Activated CD4-positive, CD25-positive, alpha-beta regulatory T cell treated with anti-CD3 and anti-CD28 coated beads, Interleukin-2, amount 50 U/mL, for 72 hours (primary cell): ENCODE measurements around the gene ST14.
"Not testable (repeated sequence)": the region's sequence is repeated elsewhere in the genome, so short reads cannot be mapped to it uniquely, and the experiment has no call there.

ENCODE experiments used
- DNase-seq: peaks from one replicate; pipeline ENCODE4 v3.0.0; 2021

Gene ST14

GRCh38 chr11:130189492-130190210, 30.1 kb downstream of the ST14 start:
- DNase-seq = no peak

- no peak for DNase-seq
These were observed 30.8 kb downstream of the ST14 start for GRCh38 chr11:130190371-130190881.

DNA sequence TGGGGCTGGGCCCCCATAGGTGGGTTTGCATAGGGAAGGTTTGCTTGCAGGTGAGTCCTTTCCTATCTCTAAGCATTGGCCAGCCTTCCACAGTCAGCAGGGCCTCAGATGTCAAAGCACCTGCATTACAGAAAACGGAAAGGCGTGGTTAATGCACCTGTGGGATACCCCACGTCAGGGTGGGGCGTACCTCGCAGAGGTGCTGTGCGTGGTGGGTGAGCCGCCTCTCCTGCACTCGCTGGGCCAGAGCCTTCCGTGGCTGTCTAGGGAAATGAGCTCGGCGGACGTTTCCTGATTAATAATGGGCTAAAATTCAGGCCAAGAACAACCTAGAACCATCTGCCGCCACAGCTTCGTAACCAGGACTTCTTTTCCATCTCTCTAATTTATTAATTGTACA, 32.3 kb downstream of the ST14 start:
- DNase-seq = no peak

DNA sequence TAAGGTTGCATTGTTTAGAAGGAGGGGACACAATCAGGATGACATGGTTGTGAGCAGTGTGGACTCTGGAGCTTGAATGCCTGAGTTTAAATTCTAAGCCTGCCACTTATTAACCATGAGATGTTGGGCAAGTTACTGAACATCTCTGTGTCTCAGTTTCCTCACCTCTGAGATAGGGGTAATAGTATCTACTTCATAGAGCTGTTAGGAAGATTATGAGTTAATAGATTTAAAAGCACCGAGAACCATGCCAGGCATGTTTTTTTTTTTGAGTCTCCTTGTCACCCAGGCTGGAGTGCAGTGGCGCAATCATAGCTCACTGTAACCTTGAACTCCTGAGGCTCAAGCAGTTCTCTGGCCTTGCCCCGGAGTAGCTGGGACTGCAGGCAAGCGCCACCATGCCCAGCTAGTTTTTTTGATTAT, 33.3 kb downstream of the ST14 start:
- DNase-seq = no peak

GRCh38 chr11:130193551-130193950, 34.0 kb downstream of the ST14 start:
- not testable (repeated sequence) for DNase-seq

DNA sequence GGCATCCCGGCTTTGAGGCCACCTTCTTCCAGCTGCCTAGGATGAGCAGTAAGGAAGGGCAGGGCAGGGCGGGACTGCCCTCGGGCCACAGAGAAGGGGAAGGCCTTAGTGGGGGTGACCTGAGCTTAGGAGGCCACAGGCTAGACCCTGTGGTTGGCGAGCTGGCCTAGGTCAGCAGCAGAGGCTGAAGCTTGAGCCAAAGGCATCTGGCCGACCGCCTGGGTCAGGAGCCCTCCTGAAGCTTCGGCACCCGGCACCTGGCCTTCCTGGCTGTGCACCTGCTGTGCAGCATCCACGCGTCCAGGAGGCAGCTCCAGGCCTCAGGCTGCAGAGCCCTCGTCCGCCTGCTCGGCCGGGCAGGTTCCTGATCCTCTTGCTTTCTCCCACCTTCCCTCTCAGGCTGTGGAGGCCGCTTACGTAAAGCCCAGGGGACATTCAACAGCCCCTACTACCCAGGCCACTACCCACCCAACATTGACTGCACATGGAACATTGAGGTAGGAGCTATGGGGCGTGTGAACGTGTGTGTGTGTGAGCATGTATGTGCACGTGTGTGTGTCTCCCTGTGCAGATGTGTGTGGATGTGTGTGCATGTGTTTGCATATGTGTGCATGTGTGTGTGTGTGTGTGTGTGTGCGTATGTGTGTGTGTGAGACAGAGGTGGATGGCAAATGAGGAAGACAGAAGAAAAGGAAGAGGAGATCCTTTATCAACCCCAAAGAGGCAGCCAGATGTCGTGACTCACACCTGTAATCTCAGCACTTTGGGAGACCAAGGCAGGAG, 34.9 kb downstream of the ST14 start:
- DNase-seq = no peak

DNA sequence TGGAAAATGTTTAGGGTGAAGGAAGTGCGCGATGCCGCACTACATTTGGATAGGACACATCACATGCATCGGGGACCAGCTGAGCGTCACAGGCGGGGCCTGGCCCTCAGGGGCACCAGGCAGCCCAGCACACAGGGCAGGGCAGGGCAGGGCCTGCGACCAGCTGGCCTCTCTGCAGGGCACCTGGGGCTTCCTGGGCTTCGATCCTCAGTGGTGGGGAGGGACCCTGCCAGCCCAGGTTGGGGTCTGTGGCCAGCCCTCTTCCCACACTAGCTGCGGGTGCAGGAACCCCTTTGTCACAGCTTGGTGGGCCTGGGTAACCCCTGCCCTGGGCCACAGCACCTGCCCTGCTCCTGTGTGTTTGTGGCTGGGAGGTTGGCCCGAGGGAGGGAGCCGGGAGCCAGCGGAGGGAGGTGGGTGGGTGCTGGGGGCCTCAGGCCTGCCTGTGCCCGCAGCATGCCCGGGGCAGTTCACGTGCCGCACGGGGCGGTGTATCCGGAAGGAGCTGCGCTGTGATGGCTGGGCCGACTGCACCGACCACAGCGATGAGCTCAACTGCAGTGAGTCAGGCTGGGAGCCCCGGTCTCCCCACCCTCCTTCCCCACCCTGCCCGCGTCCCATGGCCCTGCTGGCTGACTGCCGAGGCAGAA, 37.9 kb downstream of the ST14 start:
- DNase-seq = no peak

DNA sequence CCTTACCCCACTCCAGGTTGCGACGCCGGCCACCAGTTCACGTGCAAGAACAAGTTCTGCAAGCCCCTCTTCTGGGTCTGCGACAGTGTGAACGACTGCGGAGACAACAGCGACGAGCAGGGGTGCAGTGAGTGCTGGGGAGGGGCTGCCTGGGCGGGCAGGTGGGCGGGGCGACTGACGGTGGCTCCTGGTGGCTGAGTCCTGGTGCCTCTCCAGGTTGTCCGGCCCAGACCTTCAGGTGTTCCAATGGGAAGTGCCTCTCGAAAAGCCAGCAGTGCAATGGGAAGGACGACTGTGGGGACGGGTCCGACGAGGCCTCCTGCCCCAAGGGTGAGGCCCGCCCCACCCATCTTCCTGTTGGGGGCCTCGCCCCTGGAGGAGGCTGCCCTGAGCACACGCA, 38.7 kb downstream of the ST14 start:
- DNase-seq = no peak

GRCh38 chr11:130198964-130199363, 39.4 kb downstream of the ST14 start:
- no peak for DNase-seq

DNA sequence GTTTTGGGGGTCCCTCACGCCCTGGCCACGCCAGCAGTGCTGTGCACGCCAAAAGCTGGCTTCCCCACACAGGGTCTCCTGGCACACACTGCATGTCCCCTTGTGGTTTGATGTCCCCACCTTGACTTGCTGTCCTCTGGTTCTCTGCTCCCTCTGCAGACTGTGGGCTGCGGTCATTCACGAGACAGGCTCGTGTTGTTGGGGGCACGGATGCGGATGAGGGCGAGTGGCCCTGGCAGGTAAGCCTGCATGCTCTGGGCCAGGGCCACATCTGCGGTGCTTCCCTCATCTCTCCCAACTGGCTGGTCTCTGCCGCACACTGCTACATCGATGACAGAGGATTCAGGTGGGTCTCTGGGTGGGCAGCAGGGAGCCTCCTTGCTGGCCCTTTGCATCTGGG, 40.2 kb downstream of the ST14 start:
- DNase-seq = no peak

DNA sequence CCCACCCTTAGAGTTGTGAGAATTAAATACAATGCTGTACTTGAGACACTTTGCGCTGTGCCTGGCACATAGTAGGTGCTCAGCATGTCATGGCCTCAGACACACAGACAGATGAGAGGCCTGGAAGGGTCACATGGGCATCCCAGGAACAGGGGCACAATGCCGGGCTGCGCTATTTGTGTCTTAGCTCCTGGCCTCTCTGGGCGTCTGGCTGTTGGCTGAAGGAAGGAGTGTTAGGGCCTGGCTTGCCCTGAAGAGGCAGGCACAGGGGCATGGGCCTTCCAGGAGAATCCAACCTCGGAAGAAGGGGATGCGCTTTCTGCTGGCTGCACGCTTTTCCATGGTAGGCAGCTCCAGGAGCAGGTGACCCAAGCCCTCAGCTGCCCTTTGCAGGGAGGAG, 41.4 kb downstream of the ST14 start:
- DNase-seq = no peak

DNA sequence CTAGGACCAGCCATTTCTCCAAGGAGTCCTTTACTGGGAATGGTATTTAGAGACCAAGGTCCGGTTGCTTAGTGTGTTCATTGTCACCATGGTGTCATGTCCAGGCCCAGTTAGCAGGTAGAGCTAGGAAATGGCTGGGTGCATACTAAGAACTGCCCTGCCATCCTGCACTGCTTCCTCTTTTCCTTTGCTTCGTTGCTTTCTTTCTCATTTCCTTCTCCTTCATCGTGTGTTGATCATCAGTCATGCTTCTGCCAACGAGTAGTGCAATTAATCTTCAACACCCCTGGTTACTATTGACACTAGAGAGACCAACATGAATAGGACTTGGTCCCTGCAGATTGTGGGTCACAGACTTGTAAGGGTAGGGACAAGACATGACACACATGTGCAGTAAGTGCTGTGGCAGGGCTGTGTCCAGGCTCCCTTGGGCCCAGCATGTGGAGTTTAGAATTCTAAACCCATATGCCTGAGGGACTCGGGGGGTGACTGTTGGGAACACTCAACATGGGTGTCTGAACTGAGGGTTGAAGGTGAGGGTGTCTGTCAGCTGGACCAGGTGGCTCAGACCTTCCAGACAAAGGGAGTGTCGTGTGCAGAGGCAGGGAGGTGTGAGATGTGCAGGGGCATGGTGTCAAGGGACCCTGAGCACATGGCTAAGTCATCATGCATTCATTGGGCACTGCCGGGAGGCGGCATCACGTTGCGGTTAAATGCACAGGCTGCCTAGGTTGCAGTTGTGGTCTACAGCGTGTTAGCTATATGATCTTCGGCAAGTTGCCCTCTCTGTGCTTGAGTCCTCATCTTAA, 42.6 kb downstream of the ST14 start:
- DNase-seq = no peak

DNA sequence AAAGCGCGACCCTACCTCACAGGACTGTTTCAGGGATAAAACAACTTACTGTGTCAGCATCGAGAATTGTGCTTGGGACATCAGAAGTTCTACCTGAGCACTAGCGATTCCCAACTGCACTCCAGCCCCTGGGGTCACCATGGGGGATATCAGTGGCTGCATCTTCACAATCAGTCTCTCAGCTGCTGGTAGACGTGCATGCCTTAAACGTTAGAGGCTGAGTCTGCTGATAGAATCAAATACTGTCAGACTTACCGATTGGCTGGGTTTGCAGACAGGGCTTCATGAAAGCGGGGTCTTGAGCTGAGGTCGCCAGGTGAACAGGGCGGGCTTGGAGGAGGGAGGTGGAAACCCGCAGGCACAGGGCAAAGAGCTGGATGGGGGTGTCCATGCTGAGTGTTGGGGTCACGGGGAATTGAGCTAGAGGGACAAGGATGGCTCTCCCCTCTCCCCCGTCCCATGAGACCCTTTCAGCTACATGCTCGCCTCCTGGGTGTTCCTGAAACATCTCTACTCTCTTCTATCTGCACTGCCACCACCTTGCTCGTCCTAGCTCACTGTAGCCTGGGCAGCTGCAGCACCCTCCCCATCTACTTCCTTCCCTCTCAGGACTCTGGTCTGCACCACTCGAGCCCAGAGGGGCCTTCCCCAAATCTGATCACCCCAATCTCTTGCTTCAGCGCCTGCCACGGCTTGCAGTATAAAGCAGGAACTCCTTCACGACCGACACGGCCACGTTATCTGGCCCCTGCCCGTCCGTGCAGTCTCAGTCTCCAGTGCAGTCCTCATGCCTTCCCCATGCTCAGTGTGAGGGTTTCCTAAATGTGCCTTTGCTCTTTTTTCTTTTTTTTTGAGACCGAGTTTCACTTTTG, 43.5 kb downstream of the ST14 start:
- no peak for DNase-seq

DNA sequence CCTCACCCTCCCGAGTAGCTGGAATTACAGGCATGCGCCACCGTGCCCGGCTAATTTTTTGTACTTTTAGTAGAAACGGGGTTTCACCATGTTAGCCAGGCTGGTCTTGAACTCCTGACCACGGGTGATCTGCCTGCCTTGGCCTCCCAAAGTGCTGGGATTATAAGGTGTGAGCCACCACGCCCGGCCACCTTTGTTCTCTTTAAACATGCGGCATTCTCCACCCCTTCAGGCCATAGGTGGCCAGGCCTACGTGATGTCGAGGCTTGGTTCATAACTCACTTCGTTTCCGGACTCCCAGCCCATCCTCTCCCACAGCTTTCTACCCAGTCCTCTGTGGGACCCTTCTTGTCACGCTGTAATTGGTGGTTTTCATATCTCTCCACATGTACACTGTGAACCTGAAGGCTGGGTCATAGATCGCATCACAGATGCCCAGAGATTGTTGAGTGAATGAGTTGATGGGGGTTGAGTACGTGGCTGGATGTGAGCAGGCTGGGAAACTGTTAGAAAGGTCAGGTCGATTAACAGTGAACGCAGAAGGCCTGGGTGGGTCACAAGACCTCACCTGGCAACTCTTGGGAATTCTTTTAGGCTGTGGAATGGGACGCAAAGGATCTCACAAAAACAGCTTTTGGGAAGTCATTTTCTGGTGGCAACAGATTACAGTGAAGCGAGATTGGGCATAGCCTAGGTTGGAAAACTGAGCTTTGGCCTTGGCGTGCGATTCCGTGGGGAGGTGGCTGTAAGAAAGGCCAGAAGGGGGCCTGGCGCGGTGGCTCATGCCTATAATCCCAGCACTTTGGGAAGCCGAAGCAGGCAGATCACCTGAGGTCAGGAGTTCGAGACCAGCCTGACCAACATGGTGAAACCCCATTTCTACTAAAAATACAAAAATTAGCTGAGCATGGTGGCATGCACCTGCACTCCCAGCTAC, 44.5 kb downstream of the ST14 start:
- DNase-seq = no peak

DNA sequence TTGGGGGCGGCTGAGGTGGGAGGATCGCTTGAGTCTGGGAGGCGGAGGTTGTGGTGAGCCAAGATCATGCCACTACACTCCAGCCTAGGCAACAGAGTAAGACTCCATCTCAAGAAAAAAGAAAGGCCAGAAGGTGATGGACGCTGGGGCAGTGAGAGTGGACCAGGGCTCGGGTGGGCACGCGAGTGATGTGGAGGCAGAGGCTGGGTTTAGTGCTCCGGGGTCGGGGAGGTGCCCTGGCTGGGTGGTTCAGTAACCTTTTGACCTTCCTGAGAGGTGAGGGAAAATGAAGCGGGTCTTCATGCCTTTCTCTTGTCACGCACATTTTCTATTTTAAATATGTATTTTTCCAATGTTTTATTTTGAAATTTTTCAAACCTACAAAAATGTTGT, 45.1 kb downstream of the ST14 start:
- DNase-seq = no peak

- peak; percentile 25 for DNase-seq
These were observed 46.6 kb downstream of the ST14 start for GRCh38 chr11:130206141-130206540.

DNA sequence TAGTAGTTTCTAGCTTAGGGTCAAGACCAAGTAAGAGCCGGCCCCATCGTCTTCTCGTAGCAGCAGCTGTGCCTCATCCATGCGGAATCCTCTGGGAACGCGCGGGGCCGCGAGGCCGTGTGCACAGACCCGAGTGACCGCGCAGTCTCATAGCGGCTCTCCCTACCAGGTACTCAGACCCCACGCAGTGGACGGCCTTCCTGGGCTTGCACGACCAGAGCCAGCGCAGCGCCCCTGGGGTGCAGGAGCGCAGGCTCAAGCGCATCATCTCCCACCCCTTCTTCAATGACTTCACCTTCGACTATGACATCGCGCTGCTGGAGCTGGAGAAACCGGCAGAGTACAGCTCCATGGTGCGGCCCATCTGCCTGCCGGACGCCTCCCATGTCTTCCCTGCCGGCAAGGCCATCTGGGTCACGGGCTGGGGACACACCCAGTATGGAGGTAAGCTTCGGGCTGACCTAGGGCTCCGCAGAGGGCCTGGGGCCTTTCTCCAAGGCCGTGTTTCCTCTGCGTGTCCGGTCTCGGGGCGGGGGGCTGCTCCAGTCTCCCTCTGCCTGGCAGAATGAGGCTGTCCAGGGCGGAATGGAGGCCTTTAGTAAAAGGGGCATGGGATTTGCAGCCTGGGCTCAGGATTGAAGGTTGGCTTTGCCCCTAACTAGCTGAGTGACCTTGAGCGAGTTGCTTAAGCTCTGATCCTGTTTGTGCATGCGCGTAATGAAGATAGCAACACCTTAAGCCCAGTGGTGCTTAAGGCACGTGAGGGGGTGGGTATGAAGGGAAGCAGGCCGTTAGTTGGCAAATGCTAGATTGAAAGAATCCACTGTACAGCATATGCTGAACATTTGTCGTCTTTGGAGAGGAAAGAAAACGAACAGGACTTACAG, 48.9 kb downstream of the ST14 start:
- no peak for DNase-seq

DNA sequence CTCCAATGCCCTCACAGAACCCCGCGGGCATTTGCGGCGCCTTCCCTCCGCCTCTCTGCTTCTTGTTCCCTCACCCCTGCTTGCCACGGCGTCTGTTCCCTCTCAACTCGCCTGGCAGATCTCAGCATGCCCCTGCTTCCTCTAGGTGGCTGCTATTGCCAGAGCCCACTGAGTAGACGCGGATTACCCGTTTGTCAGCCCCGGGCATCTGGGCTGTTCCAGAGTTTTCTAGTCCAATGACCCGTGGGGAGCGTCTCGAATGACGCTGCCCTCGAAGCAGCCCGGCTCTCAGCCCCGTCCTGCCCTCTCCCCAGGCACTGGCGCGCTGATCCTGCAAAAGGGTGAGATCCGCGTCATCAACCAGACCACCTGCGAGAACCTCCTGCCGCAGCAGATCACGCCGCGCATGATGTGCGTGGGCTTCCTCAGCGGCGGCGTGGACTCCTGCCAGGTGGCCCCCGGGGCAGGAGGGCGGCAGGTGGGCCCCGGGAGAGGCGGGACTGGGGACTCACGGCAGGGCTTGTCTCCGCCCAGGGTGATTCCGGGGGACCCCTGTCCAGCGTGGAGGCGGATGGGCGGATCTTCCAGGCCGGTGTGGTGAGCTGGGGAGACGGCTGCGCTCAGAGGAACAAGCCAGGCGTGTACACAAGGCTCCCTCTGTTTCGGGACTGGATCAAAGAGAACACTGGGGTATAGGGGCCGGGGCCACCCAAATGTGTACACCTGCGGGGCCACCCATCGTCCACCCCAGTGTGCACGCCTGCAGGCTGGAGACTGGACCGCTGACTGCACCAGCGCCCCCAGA, 49.7 kb downstream of the ST14 start:
- no peak for DNase-seq
